Renal cortex interstitium (tissue), 15 donors: ENCODE measurements around the gene KBTBD8. TPM values are rescaled to one million over a fixed set of nuclear protein-coding genes. Genes with fewer than 3 reads are reported as not detected.

ENCODE experiments used
- DNase-seq, 11 donors: peaks; one replicate each; pipeline ENCODE4 v3.0.0-alpha.2; 2013; ENCODE audit warnings: low read depth in 9 of 11, low spot score in 4 of 11; ENCODE audit errors: extremely low read depth in 1 of 11
- long read RNA-seq, 16 experiments: transcript quantifications; one replicate each; lab custom pipeline, GENCODE V29; 2026
- polyA plus RNA-seq, 3 donors: library from polyadenylated mRNA; unstranded; fragments of 120-200 nt; gene quantifications; one replicate each; pipeline ENCODE4 v1.2.1, GENCODE V29; 2013; ENCODE audit not compliant: insufficient read length in 3 of 3

KBTBD8 gene, protein sequence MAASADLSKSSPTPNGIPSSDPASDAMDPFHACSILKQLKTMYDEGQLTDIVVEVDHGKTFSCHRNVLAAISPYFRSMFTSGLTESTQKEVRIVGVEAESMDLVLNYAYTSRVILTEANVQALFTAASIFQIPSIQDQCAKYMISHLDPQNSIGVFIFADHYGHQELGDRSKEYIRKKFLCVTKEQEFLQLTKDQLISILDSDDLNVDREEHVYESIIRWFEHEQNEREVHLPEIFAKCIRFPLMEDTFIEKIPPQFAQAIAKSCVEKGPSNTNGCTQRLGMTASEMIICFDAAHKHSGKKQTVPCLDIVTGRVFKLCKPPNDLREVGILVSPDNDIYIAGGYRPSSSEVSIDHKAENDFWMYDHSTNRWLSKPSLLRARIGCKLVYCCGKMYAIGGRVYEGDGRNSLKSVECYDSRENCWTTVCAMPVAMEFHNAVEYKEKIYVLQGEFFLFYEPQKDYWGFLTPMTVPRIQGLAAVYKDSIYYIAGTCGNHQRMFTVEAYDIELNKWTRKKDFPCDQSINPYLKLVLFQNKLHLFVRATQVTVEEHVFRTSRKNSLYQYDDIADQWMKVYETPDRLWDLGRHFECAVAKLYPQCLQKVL
- 1 to 10 TPM in 1 of 3 donors, under 1 TPM in 2; 0.92 to 2.0 (median 0.96) TPM for polyA plus RNA-seq
- long read RNA-seq, donor 1: 0 reads
- long read RNA-seq, donor 2: 0 reads
- long read RNA-seq, donor 3: 0 reads
- long read RNA-seq, donor 4: 0 reads
- long read RNA-seq, donor 5: 0 reads
- long read RNA-seq, donor 6: 0 reads
- long read RNA-seq, donor 7: 0 reads
- long read RNA-seq, donor 8: 0 reads
- long read RNA-seq, donor 9: 0 reads
- long read RNA-seq, donor 10: 0 reads
- long read RNA-seq, donor 11: 0 reads
- long read RNA-seq, donor 12: 0 reads
- long read RNA-seq, donor 13, full-length matches to known transcripts: 1 of 1 reads
- long read RNA-seq, donor 13, partial matches to known transcripts: 0 of 1 reads
- long read RNA-seq, donor 13, other reads (novel, unspliced or antisense): 0 of 1 reads
- long read RNA-seq, donor 14: 0 reads
- long read RNA-seq, donor 15: 0 reads
- long read RNA-seq, donor 16, full-length matches to known transcripts: 2 of 2 reads
- long read RNA-seq, donor 16, partial matches to known transcripts: 0 of 2 reads
- long read RNA-seq, donor 16, other reads (novel, unspliced or antisense): 0 of 2 reads

DNA sequence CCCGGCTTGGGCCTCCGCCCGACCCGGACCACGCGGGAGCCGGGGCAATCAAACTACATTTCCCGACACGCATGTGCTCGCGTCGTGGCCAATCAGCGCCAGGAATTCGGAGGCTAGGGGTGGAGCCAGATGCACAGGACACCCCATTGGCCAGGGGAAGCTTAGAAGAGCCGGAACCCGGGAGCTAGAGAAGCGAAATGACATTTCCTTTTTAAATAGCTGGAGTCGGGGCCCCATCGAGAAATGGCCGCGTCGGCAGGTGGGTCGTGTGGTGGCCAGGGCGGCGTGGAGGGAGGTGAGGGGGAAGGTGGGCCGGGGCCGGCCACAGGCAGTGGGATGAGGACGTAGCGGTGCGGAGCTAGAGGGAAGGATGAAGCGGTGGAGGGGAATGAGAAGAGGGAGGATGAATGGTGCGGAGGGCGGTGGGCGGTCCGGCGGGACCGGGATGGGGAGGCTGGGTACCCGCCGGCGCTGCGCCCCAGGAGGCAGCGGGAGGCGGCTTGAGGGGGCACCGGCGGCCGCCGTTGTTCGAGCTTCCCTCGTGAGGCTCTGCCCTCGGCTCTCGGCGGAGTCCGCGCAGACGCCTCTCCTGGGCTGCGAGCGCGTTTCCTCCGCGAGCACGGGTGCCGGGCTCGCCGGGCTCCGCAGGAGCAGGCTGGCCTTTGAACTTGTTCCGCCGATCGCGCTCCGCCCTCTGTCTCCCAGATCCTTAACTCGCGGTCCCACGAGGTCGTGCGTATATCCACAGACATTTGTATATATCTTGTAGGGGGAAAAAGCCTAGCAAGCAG is at the start of gene KBTBD8:
KBTBD8 (plus strand) TSS at position 195 of the 791 bp plus-strand sequence; CDS start at position 244, 49 bp downstream.
- DNase-seq: peak; percentile 94 to 99 (median 98)

DNA sequence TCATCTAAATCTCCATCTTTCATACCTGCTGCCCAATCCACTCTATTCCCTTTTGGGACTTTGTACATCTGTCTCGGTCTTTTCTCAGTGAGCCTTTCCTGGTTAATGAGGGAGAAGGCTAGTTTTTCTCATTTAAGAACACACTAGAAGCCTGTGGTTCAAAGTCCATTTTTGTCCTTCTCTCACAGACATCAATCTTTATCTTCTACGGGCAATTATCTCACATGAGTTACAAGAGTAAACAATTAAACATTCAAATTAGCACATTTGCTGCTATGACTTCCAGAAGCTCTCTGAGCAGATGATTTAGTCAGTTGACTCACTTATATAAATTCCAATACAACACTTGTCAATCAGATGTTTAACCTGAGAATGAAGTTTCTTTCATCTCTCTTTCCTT is 49.3 kb upstream of the KBTBD8 start:
- DNase-seq: no peak

DNA sequence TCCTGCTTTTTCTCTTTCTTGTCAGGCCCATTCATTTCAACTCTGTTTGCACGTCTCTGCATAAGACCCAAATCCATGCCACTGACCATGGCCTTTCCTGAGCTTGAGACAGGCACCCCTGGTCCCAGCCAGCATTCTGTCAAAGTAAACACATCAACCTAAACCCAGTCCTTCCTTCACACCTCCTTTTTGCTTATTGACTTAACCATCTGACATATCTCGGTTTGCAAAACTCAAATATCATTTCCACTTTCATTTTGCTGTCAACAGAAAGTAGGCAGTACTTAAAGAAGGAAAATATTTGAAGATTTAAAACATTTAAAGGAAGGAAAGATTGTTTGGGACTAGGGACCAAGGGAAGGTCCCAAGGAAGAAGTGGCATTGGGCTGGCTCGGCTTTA is 48.2 kb upstream of the KBTBD8 start:
- no peak for DNase-seq

DNA sequence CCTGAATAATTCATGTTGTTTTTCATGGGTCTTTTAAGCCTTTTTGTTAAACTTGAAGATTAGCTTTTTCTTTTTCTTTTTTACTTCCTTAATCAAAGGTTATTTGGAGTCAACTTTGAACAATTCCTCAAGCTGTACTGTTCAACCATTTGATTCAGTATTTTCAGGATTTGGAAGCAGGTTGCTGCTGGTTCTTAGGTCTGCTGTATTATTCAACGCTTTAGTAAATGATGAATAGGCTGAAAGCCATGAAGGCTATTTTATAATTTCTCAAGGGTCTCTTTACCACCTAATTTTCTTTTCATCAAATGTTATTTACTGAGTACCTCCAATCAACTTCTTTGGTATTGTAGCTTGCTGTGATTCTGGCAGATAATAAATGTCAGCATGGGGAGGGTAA is 45.8 kb upstream of the KBTBD8 start:
- no peak for DNase-seq

DNA sequence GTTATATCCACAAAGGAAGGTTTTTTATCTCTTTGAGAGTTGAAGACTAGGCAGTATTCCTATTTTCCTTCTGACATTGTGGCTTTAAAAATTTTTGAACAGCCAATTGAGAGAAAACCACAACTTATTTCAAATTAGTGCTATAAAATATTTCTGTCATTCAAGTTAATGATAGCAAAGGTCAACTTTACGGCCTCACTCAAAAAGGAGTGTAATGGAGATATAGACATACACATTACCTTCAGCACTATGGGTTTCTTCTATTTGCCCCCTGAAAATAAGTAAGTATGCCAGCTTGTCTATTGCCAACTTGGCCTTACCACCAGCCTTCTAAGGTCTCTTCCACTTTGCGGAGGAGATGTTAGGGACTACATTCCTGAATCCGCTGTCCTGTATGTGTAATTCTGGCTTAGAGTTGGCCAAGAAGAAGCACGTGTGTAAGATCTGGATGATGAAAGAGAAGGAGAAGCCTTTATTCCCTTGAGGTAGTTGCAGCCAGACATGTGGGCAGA is 44.1 kb upstream of the KBTBD8 start:
- DNase-seq: no peak

DNA sequence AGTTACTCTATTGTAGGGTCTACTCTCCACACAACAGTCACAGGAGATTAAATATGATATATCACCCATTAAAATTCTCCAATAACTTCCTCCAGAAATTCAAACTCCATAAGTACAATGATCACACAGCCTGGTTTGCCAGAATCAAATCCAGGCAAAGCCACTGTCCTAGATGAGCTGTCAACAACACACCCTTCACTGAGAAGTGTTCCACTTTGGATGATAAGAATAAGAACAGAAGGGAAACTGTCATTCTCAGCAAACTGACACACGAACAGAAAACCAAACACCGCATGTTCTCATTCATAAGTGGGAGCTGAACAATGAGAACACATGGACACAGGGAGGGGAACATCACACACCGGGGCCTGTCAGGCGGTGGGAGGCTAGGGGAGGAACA is 41.4 kb upstream of the KBTBD8 start:
- DNase-seq: no peak

DNA sequence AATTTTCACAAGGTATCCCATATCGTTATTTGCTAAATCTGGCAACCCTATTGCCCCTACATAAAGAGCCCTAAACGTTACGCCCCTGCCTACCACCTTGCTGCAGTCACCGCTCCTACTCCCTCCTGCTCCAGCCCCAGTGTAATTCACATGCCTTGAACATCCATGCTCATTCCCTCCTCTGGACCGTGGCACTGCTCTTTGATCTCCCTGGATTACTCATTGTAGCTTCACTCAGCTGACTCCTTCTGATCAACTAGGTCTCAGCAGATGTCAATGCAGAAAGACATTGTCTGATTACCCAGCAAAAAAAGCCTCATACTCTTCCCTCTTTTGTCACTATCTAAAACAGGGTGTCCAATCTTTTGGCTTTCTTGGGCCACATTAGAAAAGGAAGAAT is 40.7 kb upstream of the KBTBD8 start:
- no peak for DNase-seq

DNA sequence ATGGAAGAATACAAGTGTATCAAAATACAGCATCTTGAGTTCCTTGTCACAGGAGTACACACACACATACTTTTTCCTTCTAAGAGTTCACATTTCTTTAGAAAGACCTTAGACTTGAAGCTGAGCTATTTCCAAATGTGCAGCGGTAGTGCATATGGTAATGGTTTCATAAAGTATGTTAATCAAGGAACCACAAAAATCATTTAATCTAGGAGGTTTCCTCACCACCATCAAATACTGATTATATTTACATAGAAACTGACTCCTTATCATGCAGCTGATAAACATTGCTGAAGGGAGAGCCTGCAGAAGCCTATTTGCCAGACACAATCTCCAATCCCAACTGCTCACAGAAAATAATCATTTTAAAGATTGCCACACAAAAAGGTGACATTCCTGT is 40.0 kb upstream of the KBTBD8 start:
- no peak for DNase-seq

DNA sequence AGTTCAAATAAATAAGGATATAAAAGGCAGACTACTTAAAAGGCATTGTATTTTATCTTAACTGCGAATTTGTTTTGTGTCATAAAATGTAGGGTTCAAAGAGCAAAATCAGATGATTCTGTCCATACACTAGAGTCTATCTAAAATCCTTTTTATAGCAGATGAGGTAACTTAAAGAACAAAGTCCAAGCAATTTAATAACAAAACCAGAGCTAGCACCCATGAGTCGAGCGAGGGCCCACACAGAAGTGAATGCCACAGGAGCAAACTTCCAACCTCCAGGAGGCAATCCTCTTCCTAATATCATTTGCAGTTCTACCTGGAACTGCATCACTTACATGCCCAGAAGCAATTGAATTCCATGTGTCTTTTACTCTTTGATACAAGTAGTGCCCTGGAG is 35.4 kb upstream of the KBTBD8 start:
- no peak for DNase-seq

DNA sequence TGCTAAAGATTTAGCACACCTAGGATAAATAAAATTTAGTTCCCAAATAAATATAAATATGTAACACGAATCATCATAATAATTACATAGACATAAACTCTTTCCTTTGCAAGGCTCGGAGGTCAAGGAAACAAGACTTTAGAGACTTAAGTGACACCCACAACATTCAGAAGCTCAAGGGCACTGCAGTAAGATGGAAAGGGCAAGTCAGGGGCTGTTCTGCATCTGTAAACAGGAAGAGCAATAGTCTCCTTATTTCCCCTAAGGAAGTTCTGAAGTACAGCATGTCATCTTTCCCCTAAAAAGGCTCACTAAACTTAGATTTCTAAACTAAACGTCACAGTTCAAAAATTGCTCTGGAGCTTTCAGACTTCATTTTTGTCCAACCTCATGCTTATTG is 26.9 kb upstream of the KBTBD8 start:
- DNase-seq: no peak

DNA sequence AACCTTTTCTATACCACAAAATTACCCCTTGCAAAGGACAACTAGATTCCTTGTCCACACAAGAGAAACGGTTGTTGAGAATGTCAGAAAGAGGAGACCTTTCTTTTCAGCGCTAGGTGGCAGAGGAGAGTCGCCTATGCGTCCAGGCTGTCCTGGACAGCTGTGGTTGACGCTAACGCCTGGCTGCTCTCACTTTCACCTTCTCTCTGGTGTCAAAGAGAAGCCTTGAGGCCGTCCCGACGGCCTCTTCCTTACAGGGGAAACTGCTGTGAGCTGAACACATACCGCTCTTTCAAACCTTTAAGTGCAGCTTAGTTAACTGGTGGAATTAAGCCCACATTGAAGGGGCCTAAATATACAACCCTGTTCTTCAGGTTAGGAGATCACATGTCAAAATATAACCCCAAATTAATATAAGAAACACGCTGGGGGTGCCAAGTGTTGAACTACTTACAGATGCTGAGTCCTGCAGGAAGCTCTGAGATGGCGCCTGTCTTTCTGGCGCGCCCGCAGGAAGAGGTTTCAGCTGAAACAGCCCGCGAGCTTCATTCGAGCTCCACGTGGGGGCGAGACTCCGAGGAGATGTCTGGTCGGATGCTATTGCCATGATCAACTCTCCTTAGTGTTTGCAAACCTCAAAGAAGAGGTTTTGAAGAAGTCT is 26.1 kb upstream of the KBTBD8 start:
- DNase-seq: peak; percentile 54 to 74 (median 61)

DNA sequence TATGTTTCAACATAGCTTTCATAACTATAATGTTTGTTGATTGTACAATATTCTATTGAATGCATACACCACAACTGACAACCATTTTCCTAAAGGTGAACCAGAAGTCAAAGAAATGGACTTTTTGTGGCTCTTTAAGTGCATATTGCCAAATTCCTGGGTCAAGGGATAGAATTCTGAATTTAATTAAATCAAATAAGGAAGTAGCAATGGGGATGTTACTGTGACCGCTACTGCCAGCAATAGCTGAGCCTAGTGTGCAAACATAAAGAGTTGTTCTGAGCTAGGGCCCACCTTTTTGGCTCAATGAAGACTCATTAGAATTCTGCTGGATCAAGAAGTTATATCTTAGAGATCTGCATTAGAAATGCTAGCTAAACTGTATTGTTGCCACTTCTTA is 17.3 kb upstream of the KBTBD8 start:
- DNase-seq: no peak

DNA sequence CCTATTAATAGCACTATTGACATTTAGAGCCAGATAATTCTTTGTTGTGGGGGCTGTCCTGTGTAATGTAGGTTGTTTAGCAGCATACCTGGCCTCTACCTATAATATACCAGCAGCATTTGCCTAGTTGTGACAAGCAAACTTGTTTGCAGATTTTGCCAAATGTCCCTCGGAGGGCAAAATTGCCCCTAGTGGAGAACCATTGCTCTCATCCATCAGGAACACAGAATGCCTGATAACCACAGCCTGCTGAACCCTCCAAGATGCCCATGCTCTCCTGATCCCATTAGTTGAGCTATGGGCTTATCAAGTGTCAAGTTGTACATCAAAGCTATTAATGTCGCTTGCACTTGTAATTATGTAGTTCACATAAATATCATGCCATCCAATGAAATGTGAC is 15.0 kb upstream of the KBTBD8 start:
- DNase-seq: no peak

DNA sequence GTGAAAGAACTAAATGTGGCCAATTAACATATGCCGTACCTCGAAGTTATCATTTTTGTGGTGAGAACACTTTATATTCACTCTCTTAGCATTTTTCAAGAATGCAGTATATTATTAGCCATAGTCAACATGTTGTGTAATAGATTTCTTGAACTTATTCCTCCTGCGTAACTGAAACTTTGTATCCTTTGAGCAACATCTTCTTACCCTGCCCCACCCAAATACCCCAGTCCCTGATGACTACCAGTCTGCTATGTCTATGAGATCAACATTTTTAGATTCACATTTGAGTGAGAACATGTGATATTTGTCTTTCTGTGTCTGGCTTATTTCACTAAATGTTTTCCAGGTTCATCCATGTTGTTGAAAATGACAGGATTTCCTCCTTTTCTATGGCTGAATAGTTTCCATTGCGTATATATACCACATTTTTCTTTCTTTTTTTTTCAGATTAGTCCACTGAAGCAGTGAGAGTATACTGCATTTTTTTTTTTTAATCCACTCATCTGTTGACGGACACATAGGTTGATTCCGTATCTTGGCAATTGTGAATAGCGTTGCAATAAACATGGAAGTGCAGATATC is 12.7 kb upstream of the KBTBD8 start:
- DNase-seq: no peak

DNA sequence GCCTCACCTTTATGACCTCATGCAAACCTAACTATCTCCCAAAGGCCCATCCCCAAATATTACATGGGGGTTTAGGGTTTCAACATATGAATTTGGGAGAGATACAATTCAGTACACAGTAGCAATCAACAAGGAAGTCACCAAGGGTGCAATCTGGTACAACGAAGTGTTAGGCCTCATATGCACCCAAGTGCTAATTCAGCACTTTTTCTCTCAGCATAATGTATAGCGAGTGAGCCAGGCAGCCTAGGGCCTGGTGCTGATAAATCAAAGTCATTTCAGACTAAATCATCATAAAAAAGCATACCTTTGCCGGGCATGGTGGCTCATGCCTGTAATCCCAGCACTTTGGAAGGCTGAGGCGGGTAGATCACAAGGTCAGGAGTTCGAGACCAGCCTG is 11.7 kb upstream of the KBTBD8 start:
- no peak for DNase-seq

DNA sequence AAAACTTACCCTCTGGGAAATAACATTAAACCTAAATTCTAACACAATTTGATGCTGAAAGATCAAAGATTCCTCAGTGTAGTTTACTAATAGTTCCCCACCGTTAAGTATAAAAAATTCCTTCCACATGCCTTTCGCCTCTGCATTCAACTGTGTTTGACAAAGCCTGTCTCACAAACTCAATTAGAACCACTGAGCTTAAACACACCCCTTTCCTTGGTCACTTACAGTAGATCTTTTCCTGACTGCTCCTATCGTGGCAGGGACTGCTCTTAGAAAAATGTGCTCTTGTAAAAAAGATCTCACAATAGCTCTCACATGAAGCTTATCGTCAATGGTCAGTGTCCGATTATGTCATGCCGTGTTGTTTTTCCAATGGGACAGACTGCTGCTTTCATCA is 8.9 kb upstream of the KBTBD8 start:
- DNase-seq: no peak

DNA sequence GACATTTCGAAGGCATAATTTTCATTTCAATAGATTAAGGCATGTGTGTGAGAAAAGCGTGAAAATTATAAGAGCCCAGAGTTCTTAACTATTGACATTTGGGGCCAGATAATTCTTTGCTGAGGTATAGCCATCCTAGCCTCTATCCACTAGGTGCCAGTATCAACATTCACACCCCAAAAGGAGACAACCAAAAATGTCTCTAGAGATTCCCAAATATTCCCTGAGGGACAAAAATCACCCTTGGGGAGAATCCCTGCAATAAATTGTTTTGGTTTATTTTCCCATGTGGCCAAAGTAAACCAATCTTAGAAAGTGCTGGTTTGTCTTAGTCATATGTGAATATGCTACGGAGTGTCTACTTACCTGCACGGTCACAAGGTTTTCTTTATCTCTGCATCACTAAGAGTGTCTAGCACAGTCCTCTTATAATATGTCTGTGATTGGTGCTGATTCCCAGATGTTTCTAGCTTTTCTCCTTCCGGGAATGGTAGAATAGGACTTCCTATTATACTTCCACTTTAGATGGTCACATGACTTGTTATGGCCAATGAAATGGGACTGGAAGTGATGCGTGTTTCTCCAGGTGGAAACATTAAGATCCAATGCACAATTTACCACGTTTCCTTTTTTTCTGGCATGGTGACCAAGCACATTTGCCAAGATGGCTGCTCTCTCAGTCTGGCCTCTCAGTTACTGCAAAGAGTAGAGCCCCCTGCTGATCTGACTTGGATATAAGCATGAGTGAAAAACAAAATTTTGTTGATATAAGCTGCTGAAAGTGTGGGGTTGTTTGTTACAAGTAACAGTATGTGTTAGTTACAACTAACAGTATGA is 8.0 kb upstream of the KBTBD8 start:
- DNase-seq: no peak
